ENCODE results near the gene PINLYP. TPM values are rescaled to one million over a fixed set of nuclear protein-coding genes. Genes with fewer than 3 reads are reported as not detected.
A peak's percentile ranks its signal among the peaks of the same experiment; 100 is the strongest.

PINLYP gene
- total RNA-seq, 1 experiment from 2014 or later = not detected

DNA sequence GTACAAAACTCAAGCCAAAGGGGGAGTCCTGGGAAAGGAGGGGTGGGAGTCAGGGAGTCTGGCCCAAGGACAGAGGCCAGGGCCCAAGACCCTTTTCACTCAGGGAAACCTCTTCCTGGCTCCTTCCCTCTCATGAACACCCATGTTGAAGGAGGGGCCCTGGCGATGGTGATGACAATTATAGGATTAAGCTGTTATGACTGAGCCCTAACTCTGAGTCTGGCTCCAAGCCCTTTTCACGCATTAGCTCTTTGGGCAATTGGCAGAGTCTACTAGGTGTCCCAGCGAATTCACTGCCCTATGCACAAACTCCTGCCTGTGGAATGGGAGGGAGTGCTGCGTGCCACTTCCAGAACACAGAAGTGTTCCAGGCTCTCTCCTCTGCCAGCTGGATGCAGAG lies 21.9 kb upstream of the PINLYP start:
- peaks cover 3% of the 10 kb centered on the region for H3K36me3 ChIP-seq (ENCODE audit: control insufficient read depth, insufficient read depth, low read length)
- H3K4me3 ChIP-seq (ENCODE audit: low read depth, low read length) = no peak overlapping the region
- H3K4me1 Mint-ChIP-seq (ENCODE audit: low read depth, unreplicated experiment) = no peaks in the 10 kb centered on the region
- POLR2A ChIA-PET = no interaction called here
- H3K4me3 Mint-ChIP-seq (ENCODE audit: unreplicated experiment) = no peak overlapping the region
- BruUV-seq (replicated peaks) = no TSS peak
- peaks cover 38% of the 10 kb centered on the region for H3K36me3 Mint-ChIP-seq (ENCODE audit: insufficient read depth, unreplicated experiment)
- H3K9me3 ChIP-seq = no peaks in the 10 kb centered on the region
- TF ChIP-seq CTCF (IDR thresholded peaks at IDR 0.05; ENCODE audit: insufficient read depth in 1 of 2, low read depth in 1 of 2, low read length in 1 of 2, severe bottlenecking in 1 of 2, unreplicated experiment in 1 of 2) = no peak
- no peak for DNase-seq
- H3K27me3 Mint-ChIP-seq (ENCODE audit: insufficient read depth, unreplicated experiment) = no peaks in the 10 kb centered on the region
- H3K9me3 Mint-ChIP-seq (ENCODE audit: unreplicated experiment) = no peaks in the 10 kb centered on the region
- intact Hi-C loops (cut with micrococcal nuclease; ENCODE audit: unreplicated experiment) = no loop called here
- CTCF ChIA-PET = no interaction called here
- no peaks in the 10 kb centered on the region for H3K4me1 ChIP-seq
- H3K27me3 ChIP-seq (replicated peaks; ENCODE audit: control insufficient read depth, insufficient read depth, low read length) = no peaks in the 10 kb centered on the region
- H3K27ac Mint-ChIP-seq (ENCODE audit: unreplicated experiment) = no peak overlapping the region

DNA sequence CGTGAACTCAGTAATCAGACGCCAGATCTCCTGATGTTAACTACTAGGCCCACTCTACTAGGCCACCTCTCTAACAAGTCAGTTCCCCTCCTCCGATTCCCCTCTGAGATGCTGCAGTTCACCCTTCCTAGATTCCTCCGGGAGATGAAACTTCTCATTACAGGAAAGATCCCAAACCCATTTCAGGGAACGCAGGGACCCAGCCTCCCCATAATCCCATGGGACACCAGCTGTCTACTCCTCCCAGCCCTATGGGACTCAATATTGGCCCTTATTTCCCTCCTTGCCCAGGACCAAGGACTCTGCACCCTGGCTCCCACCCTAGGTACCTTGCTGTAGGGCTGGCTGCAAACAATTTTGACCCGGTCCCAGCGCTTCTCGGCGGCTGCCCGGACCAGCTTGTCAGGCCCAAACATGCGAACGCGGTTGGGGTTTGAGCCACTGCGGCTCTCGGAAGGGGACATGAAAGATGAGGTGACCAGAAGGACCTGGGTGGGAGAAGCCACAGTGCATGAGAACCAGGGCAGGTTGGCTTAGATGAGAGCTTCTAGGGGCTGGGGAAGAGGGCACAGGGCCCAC lies 21.2 kb upstream of the PINLYP start:
- peaks cover 3% of the 10 kb centered on the region for H3K36me3 ChIP-seq (ENCODE audit: control insufficient read depth, insufficient read depth, low read length)
- no peak overlapping the region for H3K4me3 ChIP-seq (ENCODE audit: low read depth, low read length)
- TF ChIP-seq CTCF (IDR thresholded peaks at IDR 0.05; ENCODE audit: insufficient read depth in 1 of 2, low read depth in 1 of 2, low read length in 1 of 2, severe bottlenecking in 1 of 2, unreplicated experiment in 1 of 2) = no peak
- DNase-seq = no peak
- intact Hi-C loops (cut with micrococcal nuclease; ENCODE audit: unreplicated experiment) = no loop called here
- H3K9me3 Mint-ChIP-seq (ENCODE audit: unreplicated experiment) = no peaks in the 10 kb centered on the region
- no peak overlapping the region for H3K27ac Mint-ChIP-seq (ENCODE audit: unreplicated experiment)
- H3K4me1 ChIP-seq = no peaks in the 10 kb centered on the region
- H3K4me3 Mint-ChIP-seq (ENCODE audit: unreplicated experiment) = no peak overlapping the region
- no peaks in the 10 kb centered on the region for H3K27me3 Mint-ChIP-seq (ENCODE audit: insufficient read depth, unreplicated experiment)
- H3K4me1 Mint-ChIP-seq (ENCODE audit: low read depth, unreplicated experiment) = no peaks in the 10 kb centered on the region
- CTCF ChIA-PET = interaction anchor here (0.5 to 2.0 kb wide), 13 partner anchors 11 to 399 kb away, joined by 3 to 27 read pairs (median 8); partner anchors contain the start of genes IRGQ, XRCC1, ZNF575 and ZNF576
- H3K36me3 Mint-ChIP-seq (ENCODE audit: insufficient read depth, unreplicated experiment) = peaks cover 40% of the 10 kb centered on the region
- H3K27me3 ChIP-seq (replicated peaks; ENCODE audit: control insufficient read depth, insufficient read depth, low read length) = no peaks in the 10 kb centered on the region
- no TSS peak for BruUV-seq (replicated peaks)
- no peaks in the 10 kb centered on the region for H3K9me3 ChIP-seq
- POLR2A ChIA-PET = no interaction called here

GRCh38 chr19:43555185-43555770 lies 20.3 kb upstream of the PINLYP start:
- H3K4me1 Mint-ChIP-seq (ENCODE audit: low read depth, unreplicated experiment) = no peaks in the 10 kb centered on the region
- BruUV-seq (replicated peaks) = no TSS peak
- intact Hi-C loops (cut with micrococcal nuclease; ENCODE audit: unreplicated experiment) = loop anchor here (1.0 kb wide), 1 partner anchor 97 kb away; no protein-coding TSS in a partner anchor

More at GRCh38 chr19:43555185-43555770, 20.3 kb upstream of the PINLYP start:
- H3K9me3 ChIP-seq = no peaks in the 10 kb centered on the region
- no peak overlapping the region for H3K27ac Mint-ChIP-seq (ENCODE audit: unreplicated experiment)
- no peaks in the 10 kb centered on the region for H3K9me3 Mint-ChIP-seq (ENCODE audit: unreplicated experiment)
- H3K4me1 ChIP-seq = no peaks in the 10 kb centered on the region
- TF ChIP-seq CTCF (IDR thresholded peaks at IDR 0.05; ENCODE audit: insufficient read depth in 1 of 2, low read depth in 1 of 2, low read length in 1 of 2, severe bottlenecking in 1 of 2, unreplicated experiment in 1 of 2) = peak; percentile 79 to 90
- H3K36me3 ChIP-seq (ENCODE audit: control insufficient read depth, insufficient read depth, low read length) = peaks cover 3% of the 10 kb centered on the region
- no peaks in the 10 kb centered on the region for H3K27me3 Mint-ChIP-seq (ENCODE audit: insufficient read depth, unreplicated experiment)
- CTCF ChIA-PET = interaction anchor here (0.6 to 2.0 kb wide), 14 partner anchors 10 to 108 kb away, joined by 3 to 27 read pairs (median 8); partner anchors contain the start of genes IRGQ, XRCC1, ZNF575 and ZNF576
- peaks cover 44% of the 10 kb centered on the region for H3K36me3 Mint-ChIP-seq (ENCODE audit: insufficient read depth, unreplicated experiment)
- H3K4me3 Mint-ChIP-seq (ENCODE audit: unreplicated experiment) = no peak overlapping the region
- peak; percentile 72 to 84 for DNase-seq
- POLR2A ChIA-PET = interaction anchor here (0.5 to 1.2 kb wide), 2 partner anchors 22 to 113 kb away, joined by 3 to 5 read pairs; partner anchors contain the start of gene ZNF575
- no peak overlapping the region for H3K4me3 ChIP-seq (ENCODE audit: low read depth, low read length)
- H3K27me3 ChIP-seq (replicated peaks; ENCODE audit: control insufficient read depth, insufficient read depth, low read length) = no peaks in the 10 kb centered on the region

Data from Caco-2 (cell line).